HCT116 (cell line): ENCODE measurements around the gene MESD. TPM values are rescaled to one million over a fixed set of nuclear protein-coding genes. Genes with fewer than 3 reads are reported as not detected.

Experiments
- ATAC-seq: fragments of 200-7000 bp; cut with Tn5 transposase; 2 replicates; pipeline ENCODE4 v1.9.1; 2020; ENCODE audit warnings: mild to moderate bottlenecking, moderate library complexity
- BruUV-seq: library from RNA; stranded (reverse); fragments of 400-500 nt; replicated peaks from 2 replicates; lab custom pipeline; 2021; lab: Mats Ljungman, UMichigan
- CTCF ChIA-PET: fragments of 300-600 bp; sonication (Branson Sonifier 250); formaldehyde crosslinking; loops from one replicate; lab custom pipeline; 2021; ENCODE audit warnings: antibody characterized with exemption; lab: Charles Lee
- POLR2A ChIA-PET: fragments of 300-600, 350-600 bp; sonication (Branson Sonifier 250); formaldehyde crosslinking; loops from one replicate; lab custom pipeline; 2021; ENCODE audit warnings: antibody characterized with exemption; lab: Charles Lee
- RAD21 ChIA-PET, 2 experiments: fragments of 300-600 bp; sonication (Branson Sonifier 250); formaldehyde crosslinking; loops; one replicate each; lab custom pipeline; 2023; ENCODE audit warnings: low total read pairs in 2 of 2; ENCODE audit not compliant: uncharacterized antibody in 2 of 2, unreplicated experiment in 2 of 2, low non-redundant PET in 1 of 2; lab: Charles Lee
- DNase-seq: peaks from one replicate; pipeline ENCODE4 v3.0.0-alpha.2; 2010; ENCODE audit warnings: low read depth, low spot score
- H2AFZ ChIP-seq: fragments of 200-600 bp; shearing (Covaris generic), sonication (generic); 2 replicates; pipeline ENCODE4 v1.6.1; 2017; ENCODE audit warnings: low read depth, mixed run types, mixed read lengths, antibody characterized with exemption, low read length; ENCODE audit not compliant: poor library complexity, severe bottlenecking
- H3K27ac ChIP-seq: 2 replicates; pipeline ENCODE4 v1.5.1; 2012; ENCODE audit warnings: low read depth, low read length
- H3K27me3 ChIP-seq: fragments of 200-600 bp; sonication (generic); 2 replicates; pipeline ENCODE4 v1.6.1; 2016; ENCODE audit warnings: mixed run types, low read length, mixed read lengths; ENCODE audit not compliant: insufficient read depth
- H3K36me3 ChIP-seq, 2 experiments: fragments of 200-500 bp in 1 of 2; fragments of 200-600 bp in 1 of 2; sonication (Bioruptor generic) in 1 of 2; sonication (generic) in 1 of 2; 2 replicates each; pipeline versions ENCODE4 v1.5.1 to v1.6.1; 2014 to 2016; ENCODE audit warnings: low read length in 2 of 2, inconsistent platforms in 1 of 2, mixed read lengths in 1 of 2, mixed run types in 1 of 2; ENCODE audit not compliant: insufficient read depth in 2 of 2, control insufficient read depth in 1 of 2
- H3K4me1 ChIP-seq, 2 experiments: fragments of 200-600 bp in 1 of 2; sonication (generic) in 1 of 2; 2 replicates each; pipeline versions ENCODE4 v1.5.1 to v1.6.1; 2012 to 2017; ENCODE audit warnings: low read length in 2 of 2, inconsistent platforms in 1 of 2, mild to moderate bottlenecking in 1 of 2, mixed read lengths in 1 of 2, mixed run types in 1 of 2, moderate library complexity in 1 of 2; ENCODE audit not compliant: insufficient read depth in 2 of 2, control insufficient read depth in 1 of 2
- H3K4me2 ChIP-seq: fragments of 200-600 bp; sonication (generic); 2 replicates; pipeline ENCODE4 v1.6.1; 2017; ENCODE audit warnings: mixed run types, low read length, mixed read lengths
- H3K4me3 ChIP-seq, 2 experiments: fragments of 200-600 bp in 1 of 2; sonication (generic) in 1 of 2; replicated peaks in 1 of 2; 2 replicates each; pipeline ENCODE4 v1.5.1; 2011 to 2016; ENCODE audit warnings: low read length in 2 of 2, control low read depth in 1 of 2, low read depth in 1 of 2, mild to moderate bottlenecking in 1 of 2, mixed read lengths in 1 of 2, mixed run types in 1 of 2
- H3K79me2 ChIP-seq: fragments of 200-600 bp; sonication (generic); 2 replicates; pipeline ENCODE4 v1.6.1; 2017; ENCODE audit warnings: mild to moderate bottlenecking, mixed run types, low read length, moderate library complexity, mixed read lengths; ENCODE audit not compliant: insufficient read depth
- H3K9ac ChIP-seq: fragments of 200-600 bp; sonication (generic); 2 replicates; pipeline ENCODE4 v1.6.1; 2016; ENCODE audit warnings: low read length, mixed read lengths
- H3K9me2 ChIP-seq: fragments of 200-600 bp; sonication (generic), shearing (Covaris generic); 2 replicates; pipeline ENCODE4 v1.6.1; 2017; ENCODE audit warnings: mixed run types, mild to moderate bottlenecking, moderate library complexity; ENCODE audit not compliant: insufficient read depth
- H3K9me3 ChIP-seq, 2 experiments: fragments of 200-500 bp in 1 of 2; fragments of 200-600 bp in 1 of 2; sonication (Bioruptor generic) in 1 of 2; sonication (generic) in 1 of 2; 2 replicates each; pipeline ENCODE4 v1.6.1; 2014 to 2017; ENCODE audit warnings: low read length in 2 of 2, mixed read lengths in 2 of 2, inconsistent platforms in 1 of 2, low read depth in 1 of 2, mild to moderate bottlenecking in 1 of 2, mixed run types in 1 of 2, moderate library complexity in 1 of 2; ENCODE audit not compliant: control insufficient read depth in 1 of 2, insufficient read depth in 1 of 2
- H4K20me1 ChIP-seq: fragments of 200-600 bp; sonication (generic), shearing (Covaris generic); 2 replicates; pipeline ENCODE4 v1.6.1; 2017; ENCODE audit warnings: mixed run types, mild to moderate bottlenecking, moderate library complexity; ENCODE audit not compliant: insufficient read depth
- CEBPB ChIP-seq: IDR thresholded peaks from 2 replicates; pipeline ENCODE4 v1.6.1; 2012; ENCODE audit warnings: low read depth
- EGR1 ChIP-seq: IDR thresholded peaks from 2 replicates; pipeline ENCODE4 v1.6.1; 2012; ENCODE audit warnings: low read depth
- ELF1 ChIP-seq: IDR thresholded peaks from 2 replicates; pipeline ENCODE4 v1.6.1; 2012; ENCODE audit warnings: low read depth, borderline replicate concordance
- EZH2phosphoT487 ChIP-seq: fragments of 200-600 bp; IDR thresholded peaks from 2 replicates; pipeline ENCODE4 v1.6.1; 2018; ENCODE audit warnings: antibody characterized with exemption, borderline replicate concordance
- POLR2A ChIP-seq: IDR thresholded peaks from 2 replicates; pipeline ENCODE4 v1.7.0; 2011; ENCODE audit warnings: borderline replicate concordance; ENCODE audit not compliant: insufficient read depth, insufficient read length; ENCODE audit errors: extremely low read depth
- SRF ChIP-seq: IDR thresholded peaks from 2 replicates; pipeline ENCODE4 v1.6.1; 2012; ENCODE audit warnings: low read depth
- intact Hi-C: fragments of 100-400 bp; cut with micrococcal nuclease; formaldehyde crosslinking; loops from 2 replicates; pipeline ENCODE4 v1.10.0; 2022
- total RNA-seq: library from RNA; stranded (reverse); gene quantifications from one replicate; pipeline ENCODE4 v1.2.1, GENCODE V29; 2021; ENCODE audit not compliant: unreplicated experiment

Gene MESD
- total RNA-seq, 1 experiment from 2014 or later = 22.5 TPM

- H3K27me3 ChIP-seq = no peaks in the 10 kb centered on the region
- H3K9ac ChIP-seq = no peak overlapping the region
- TF ChIP-seq EGR1 (no peak), POLR2A (no peak)
- ChIA-PET POLR2A (no interaction called here), CTCF (no interaction called here), RAD21 (no interaction called here)
- DNase-seq = no peak
- H3K79me2 ChIP-seq = no peaks in the 10 kb centered on the region
- H3K27ac ChIP-seq = no peak overlapping the region
- no peak overlapping the region for H2AFZ ChIP-seq
- no peaks in the 10 kb centered on the region; a peak in 1 of 4 replicates for H3K36me3 ChIP-seq
- peaks cover 5 to 6% of the 10 kb centered on the region in 2 experiments; a peak in 3 of 4 replicates for H3K9me3 ChIP-seq
- H3K4me1 ChIP-seq = peaks cover 0 to 3% of the 10 kb centered on the region in 2 experiments; a peak in 2 of 4 replicates
- no TSS peak for BruUV-seq
- H3K4me3 ChIP-seq = no peak overlapping the region
- H4K20me1 ChIP-seq = no peaks in the 10 kb centered on the region
- H3K9me2 ChIP-seq = no peaks in the 10 kb centered on the region
- intact Hi-C loops = no loop called here
- no peak overlapping the region for H3K4me2 ChIP-seq
- no peak for ATAC-seq
Measured at GRCh38 chr15:80912673-80913072, 76.9 kb downstream of the MESD start.

- H3K9me2 ChIP-seq = no peaks in the 10 kb centered on the region
- no peak overlapping the region for H3K4me3 ChIP-seq
- no peak for DNase-seq
- RAD21 ChIA-PET = no interaction called here
- no peak overlapping the region for H3K9ac ChIP-seq
- CTCF ChIA-PET = no interaction called here
- POLR2A ChIA-PET = interaction anchor here (1.2 kb wide), 1 partner anchor 379 kb away, joined by 3 read pairs; no protein-coding TSS in a partner anchor
- H3K27ac ChIP-seq = no peak overlapping the region
- no peaks in the 10 kb centered on the region for H3K27me3 ChIP-seq
- no peak overlapping the region for H2AFZ ChIP-seq
- BruUV-seq = no TSS peak
- peaks cover 4 to 6% of the 10 kb centered on the region in 2 experiments for H3K4me1 ChIP-seq
- intact Hi-C loops = no loop called here
- ATAC-seq = no peak
- TF ChIP-seq ELF1 (no peak), SRF (no peak), CEBPB (no peak), EZH2phosphoT487 (no peak)
- TF ChIP-seq, all 23 proteins: peak for 0
- no peaks in the 10 kb centered on the region for H4K20me1 ChIP-seq
- no peak overlapping the region for H3K4me2 ChIP-seq
- peaks cover 5 to 6% of the 10 kb centered on the region in 2 experiments; a peak in 3 of 4 replicates for H3K9me3 ChIP-seq
- H3K79me2 ChIP-seq = no peaks in the 10 kb centered on the region
- H3K36me3 ChIP-seq = no peaks in the 10 kb centered on the region; a peak in 1 of 4 replicates
Measured at GRCh38 chr15:80911821-80912220, 77.8 kb downstream of the MESD start.
